H1 (cell line): ENCODE measurements around the gene NUDT2. TPM values are rescaled to one million over a fixed set of nuclear protein-coding genes. Genes with fewer than 3 reads are reported as not detected.

Experiments
- CTCF ChIA-PET: fragments of 300-600 bp; sonication (Branson Sonifier 250); formaldehyde crosslinking; loops from one replicate; lab custom pipeline; 2021; ENCODE audit not compliant: partially characterized antibody; lab: Charles Lee
- POLR2A ChIA-PET: fragments of 300-600 bp; sonication (Branson Sonifier 250); formaldehyde crosslinking; loops from one replicate; lab custom pipeline; 2021; ENCODE audit warnings: inconsistent platforms; ENCODE audit not compliant: partially characterized antibody; lab: Charles Lee
- DNase-seq, 2 experiments: peaks; one replicate each; pipeline versions ENCODE4 v3.0.0 to v3.0.0-alpha.2; 2010 to 2022; ENCODE audit warnings: low spot score in 2 of 2, low read depth in 1 of 2, mixed read lengths in 1 of 2
- FAIRE-seq: peaks from 2 replicates; lab custom pipeline; 2011; peaks lifted over from hg19 to GRCh38; lab: Jason Lieb, UNC
- H2AFZ ChIP-seq: 2 replicates; pipeline ENCODE4 v1.8.1; 2012; ENCODE audit warnings: low read length, inconsistent platforms
- H2AK5ac ChIP-seq: 2 replicates; pipeline ENCODE4 v1.6.1; 2013; ENCODE audit warnings: low read depth, low read length
- H2BK120ac ChIP-seq: replicated peaks from 2 replicates; pipeline ENCODE3; 2013; ENCODE audit warnings: low read depth, low read length, inconsistent platforms
- H2BK12ac ChIP-seq: 2 replicates; pipeline ENCODE4 v1.6.1; 2013; ENCODE audit warnings: low read depth, low read length
- H2BK15ac ChIP-seq: 2 replicates; pipeline ENCODE4 v1.6.1; 2013; ENCODE audit warnings: low read length
- H2BK20ac ChIP-seq: 2 replicates; pipeline ENCODE4 v1.6.1; 2013; ENCODE audit warnings: low read length
- H2BK5ac ChIP-seq: 2 replicates; pipeline ENCODE4 v1.6.1; 2013; ENCODE audit warnings: low read depth, low read length
- H3K14ac ChIP-seq: 2 replicates; pipeline ENCODE4 v1.6.1; 2013; ENCODE audit warnings: inconsistent platforms; ENCODE audit not compliant: insufficient read length
- H3K18ac ChIP-seq: 2 replicates; pipeline ENCODE4 v1.6.1; 2013; ENCODE audit warnings: low read length; ENCODE audit errors: extremely low read depth
- H3K23ac ChIP-seq: 2 replicates; pipeline ENCODE4 v1.6.1; 2013; ENCODE audit warnings: inconsistent platforms; ENCODE audit not compliant: insufficient read length
- H3K23me2 ChIP-seq: 2 replicates; pipeline ENCODE4 v1.6.1; 2013; ENCODE audit warnings: low read depth, low read length
- H3K27ac ChIP-seq: 2 replicates; pipeline ENCODE4 v1.6.1; 2011; ENCODE audit warnings: low read depth, low read length, inconsistent platforms
- H3K27me3 ChIP-seq, 4 experiments: replicated peaks in 1 of 4; 1 replicate in 1 of 4; 2 replicates in 3 of 4; pipeline versions ENCODE4 v1.6.1 to v1.8.1; 2011 to 2013; ENCODE audit warnings: low read length in 3 of 4, mild to moderate bottlenecking in 3 of 4, inconsistent platforms in 2 of 4, mixed read lengths in 2 of 4, moderate library complexity in 1 of 4; ENCODE audit not compliant: control insufficient read depth in 3 of 4, insufficient read depth in 3 of 4; ENCODE audit errors: extremely low read depth in 1 of 4
- H3K36me3 ChIP-seq, 4 experiments: 2 replicates each; pipeline versions ENCODE4 v1.6.1 to v1.8.1; 2011 to 2013; ENCODE audit warnings: mild to moderate bottlenecking in 4 of 4, low read length in 3 of 4, moderate library complexity in 2 of 4, control low read depth in 1 of 4, inconsistent platforms in 1 of 4; ENCODE audit not compliant: insufficient read depth in 4 of 4, control insufficient read depth in 2 of 4
- H3K4ac ChIP-seq: replicated peaks from 2 replicates; pipeline ENCODE3; 2013; ENCODE audit warnings: low read length, low read depth, mixed read lengths, inconsistent platforms; ENCODE audit not compliant: insufficient read length
- H3K4me1 ChIP-seq, 4 experiments: replicated peaks in 1 of 4; 1 replicate in 1 of 4; 2 replicates in 3 of 4; pipeline versions ENCODE4 v1.6.1 to v1.8.1; 2011 to 2013; ENCODE audit warnings: low read length in 3 of 4, inconsistent platforms in 2 of 4, mixed read lengths in 1 of 4; ENCODE audit not compliant: insufficient read depth in 4 of 4, control insufficient read depth in 3 of 4
- H3K4me2 ChIP-seq, 2 experiments: 2 replicates each; pipeline versions ENCODE4 v1.6.1 to v1.8.1; 2011 to 2013; ENCODE audit warnings: low read depth in 2 of 2, low read length in 2 of 2, control low read depth in 1 of 2, inconsistent platforms in 1 of 2, mild to moderate bottlenecking in 1 of 2; ENCODE audit not compliant: insufficient read depth in 1 of 2
- H3K4me3 ChIP-seq, 4 experiments: fragments of 200-600, 300-600 bp in 1 of 4; sonication (generic), shearing (Covaris generic), sonication (Bioruptor Twin) in 1 of 4; 2 replicates each; pipeline versions ENCODE4 v1.5.1 to v1.8.1; 2011 to 2016; ENCODE audit warnings: low read length in 4 of 4, low read depth in 3 of 4, control low read depth in 2 of 4, inconsistent platforms in 2 of 4, mild to moderate bottlenecking in 2 of 4, mixed read lengths in 1 of 4, moderate library complexity in 1 of 4; ENCODE audit not compliant: insufficient read depth in 2 of 4; ENCODE audit errors: extremely low read depth in 1 of 4
- H3K56ac ChIP-seq: replicated peaks from 2 replicates; pipeline ENCODE3; 2013; ENCODE audit warnings: low read depth, mild to moderate bottlenecking, mixed read lengths, low read length, inconsistent platforms; ENCODE audit not compliant: insufficient read length
- H3K79me1 ChIP-seq: 2 replicates; pipeline ENCODE4 v1.6.1; 2013; ENCODE audit warnings: low read depth, low read length, control low read depth
- H3K79me2 ChIP-seq, 2 experiments: 2 replicates each; pipeline versions ENCODE4 v1.6.1 to v1.8.1; 2012 to 2013; ENCODE audit warnings: low read length in 2 of 2, mild to moderate bottlenecking in 2 of 2, inconsistent platforms in 1 of 2; ENCODE audit not compliant: insufficient read depth in 2 of 2, control insufficient read depth in 1 of 2
- H3K9ac ChIP-seq, 4 experiments: replicated peaks in 1 of 4; 1 replicate in 1 of 4; 2 replicates in 3 of 4; pipeline versions ENCODE4 v1.6.1 to v1.8.1; 2011 to 2013; ENCODE audit warnings: low read depth in 3 of 4, low read length in 3 of 4, control low read depth in 2 of 4, mild to moderate bottlenecking in 2 of 4, moderate library complexity in 2 of 4, inconsistent platforms in 1 of 4; ENCODE audit errors: extremely low read depth in 1 of 4
- H3K9me3 ChIP-seq, 2 experiments: 2 replicates each; pipeline versions ENCODE4 v1.6.1 to v1.8.1; 2012 to 2013; ENCODE audit warnings: mild to moderate bottlenecking in 2 of 2, moderate library complexity in 2 of 2, control low read depth in 1 of 2, inconsistent platforms in 1 of 2, low read depth in 1 of 2, low read length in 1 of 2, mixed read lengths in 1 of 2; ENCODE audit not compliant: insufficient read depth in 2 of 2
- H4K20me1 ChIP-seq, 2 experiments: replicated peaks in 1 of 2; 2 replicates each; pipeline versions ENCODE3 to v1.8.1; 2011 to 2013; ENCODE audit warnings: inconsistent platforms in 2 of 2, low read length in 2 of 2, mild to moderate bottlenecking in 1 of 2; ENCODE audit not compliant: insufficient read depth in 2 of 2, control insufficient read depth in 1 of 2
- H4K5ac ChIP-seq: 2 replicates; pipeline ENCODE4 v1.6.1; 2013; ENCODE audit warnings: low read length, low read depth, mixed read lengths, inconsistent platforms; ENCODE audit not compliant: insufficient read length
- H4K8ac ChIP-seq: 2 replicates; pipeline ENCODE4 v1.8.0; 2013; ENCODE audit warnings: mild to moderate bottlenecking, moderate library complexity, low read length, inconsistent platforms; ENCODE audit not compliant: insufficient read depth; ENCODE audit errors: extremely low read depth
- H4K91ac ChIP-seq: replicated peaks from 2 replicates; pipeline ENCODE3; 2013; ENCODE audit warnings: low read length, mixed read lengths, inconsistent platforms; ENCODE audit not compliant: insufficient read length
- CBX5 ChIP-seq: fragments of 300-800, 300-1000 bp; sonication (generic); IDR thresholded peaks from 2 replicates; pipeline ENCODE4 v1.7.1; 2016; ENCODE audit warnings: antibody characterized with exemption, low read length, low read depth
- RAD21 ChIP-seq, 2 experiments: IDR thresholded peaks in 1 of 2; conservative IDR thresholded peaks in 1 of 2; 2 replicates each; pipeline ENCODE4 v1.6.1; 2011; ENCODE audit warnings: low read depth in 2 of 2, low read length in 2 of 2, improper control_type of control experiment in 1 of 2, inconsistent platforms in 1 of 2, mild to moderate bottlenecking in 1 of 2, moderate library complexity in 1 of 2
- SP1 ChIP-seq: IDR thresholded peaks from 2 replicates; pipeline ENCODE4 v1.6.1; 2011; ENCODE audit warnings: low read depth, low read length
- TEAD4 ChIP-seq: IDR thresholded peaks from 2 replicates; pipeline ENCODE4 v1.6.1; 2012; ENCODE audit warnings: low read depth, low read length, inconsistent platforms, mixed read lengths
- WGBS, 2 experiments: shearing (Covaris generic) in 1 of 2; methylation state at CpG; one replicate each; pipeline versions ENCODE4 v1.1.6 to v1.1.7; 2013 to 2015; ENCODE audit warnings: low lambda C conversion rate in 2 of 2, mixed read lengths in 2 of 2, inconsistent platforms in 1 of 2, low coverage in 1 of 2, missing lambda C conversion rate in 1 of 2; ENCODE audit not compliant: insufficient replicate concordance in 2 of 2, insufficient coverage in 1 of 2, insufficient read length in 1 of 2; ENCODE audit errors: extremely low coverage in 1 of 2, missing lambda C conversion rate in 1 of 2; 5-methylcytosine and 5-hydroxymethylcytosine counted together
- polyA plus RNA-seq, 7 experiments: library from polyadenylated mRNA; depleted of rRNA in 3 of 7; stranded (reverse) in 5 of 7; unstranded in 2 of 7; fragments of >200 nt in 5 of 7; fragments of 200-250 nt in 2 of 7; gene quantifications; 1 replicate in 5 of 7; 2 replicates in 1 of 7; 4 replicates in 1 of 7; pipeline versions ENCODE4 v1.2.1 to v1.2.3, GENCODE V29; 2011 to 2013; ENCODE audit warnings: missing spikeins in 2 of 7, mixed read lengths in 2 of 7
- total RNA-seq: library from RNA; stranded (reverse); fragmentation: NEBNext Ultra II Directional; extraction: Animal tissue kit (Norgen Biotek cat#: 25700); gene quantifications from 2 replicates; pipeline ENCODE4 v1.2.1, GENCODE V29; 2021
- TF ChIP-seq, protein P1 (sequence below): IDR thresholded peaks from 2 replicates; pipeline ENCODE4 v1.6.1; 2012; ENCODE audit warnings: inconsistent platforms

NUDT2 gene
- total and polyA plus RNA-seq, 2 of the 8 experiments (the other 6 are each of a cell fraction or from before 2014, with no cell fraction given): 16.7 to 23.7 TPM

DNA sequence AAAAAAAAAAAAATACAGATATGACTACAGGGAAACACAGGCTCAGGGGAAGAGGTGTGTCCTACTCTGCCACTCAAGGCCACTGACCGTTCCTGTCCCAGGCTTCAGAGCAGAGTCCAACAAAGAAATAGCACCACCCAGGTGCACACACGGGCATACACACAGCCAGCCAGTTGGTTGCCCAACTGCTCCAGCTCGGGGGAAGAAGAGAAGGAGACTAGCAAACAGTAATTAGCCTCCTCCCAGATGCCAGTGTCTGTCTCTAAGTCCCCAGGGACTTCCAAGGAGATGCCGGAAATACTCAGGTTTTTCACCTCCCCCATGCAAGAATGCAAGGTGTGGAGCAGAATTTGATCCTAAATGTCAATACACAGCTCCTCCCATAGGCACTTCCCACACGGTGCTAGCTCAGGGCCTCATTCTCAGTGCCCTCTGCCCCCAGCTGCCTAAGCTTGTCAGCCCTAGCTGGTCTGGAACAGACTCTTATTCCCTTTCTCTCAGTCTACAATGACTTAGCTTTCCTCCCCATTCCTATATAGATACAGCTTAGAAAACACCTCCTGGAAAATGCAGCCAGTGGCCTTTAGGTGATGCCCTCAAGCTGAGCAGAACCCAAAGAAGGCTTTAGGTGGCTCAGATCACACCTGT, 45.7 kb downstream of the NUDT2 start:
- H3K18ac ChIP-seq: no peak overlapping the region
- H4K8ac ChIP-seq: no peak overlapping the region
- H2AK5ac ChIP-seq: no peak overlapping the region
- no peak overlapping the region for H3K23ac ChIP-seq
- WGBS, 2 experiments: 64% methylated on average over 5 of the region's 5 CpGs; no CpG with 5 or more reads in 1 of the 2 experiments
- H3K56ac ChIP-seq: no peak overlapping the region
- H3K4me3 ChIP-seq: no peak overlapping the region
- H2AFZ ChIP-seq: no peak overlapping the region
- H3K23me2 ChIP-seq: peaks cover 19% of the 10 kb centered on the region
- no peak overlapping the region for H2BK120ac ChIP-seq
- no peak overlapping the region for H3K27ac ChIP-seq
- no peak overlapping the region for H2BK20ac ChIP-seq
- no peak overlapping the region for H3K9ac ChIP-seq
- ChIA-PET CTCF (interaction anchor here (0.8 to 19.4 kb wide), 8 partner anchors 11 to 345 kb away, joined by 3 to 350 read pairs (median 4); no protein-coding TSS in a partner anchor), POLR2A (interaction anchor here (0.6 to 3.4 kb wide), 2 partner anchors 11 to 1865 kb away, joined by 3 to 18 read pairs; no protein-coding TSS in a partner anchor)
- H3K9me3 ChIP-seq: no peaks in the 10 kb centered on the region; a peak in 1 of 4 replicates
- no peak overlapping the region for H4K91ac ChIP-seq
- peak overlapping the region; percentile 10 to 92; a peak in 3 of 4 replicates for H3K4me2 ChIP-seq
- no peak overlapping the region for H3K4ac ChIP-seq
- no peak overlapping the region for H4K5ac ChIP-seq
- H3K14ac ChIP-seq: no peak overlapping the region
- no peak overlapping the region for H2BK5ac ChIP-seq
- peaks cover 0 to 9% (median 0%) of the 10 kb centered on the region in 4 experiments; a peak in 1 of 8 replicates for H3K36me3 ChIP-seq
- DNase-seq (no peak), FAIRE-seq (peak; percentile 81)
- H2BK12ac ChIP-seq: no peak overlapping the region; the same call in 1 of the 2 replicates
- H3K4me1 ChIP-seq: peaks cover 3 to 6% (median 4%) of the 10 kb centered on the region in 4 experiments
- peaks cover 0 to 4% of the 10 kb centered on the region in 2 experiments for H4K20me1 ChIP-seq
- no peaks in the 10 kb centered on the region; the same call in 1 of the 2 replicates for H3K79me1 ChIP-seq
- TF ChIP-seq, protein P1, sequence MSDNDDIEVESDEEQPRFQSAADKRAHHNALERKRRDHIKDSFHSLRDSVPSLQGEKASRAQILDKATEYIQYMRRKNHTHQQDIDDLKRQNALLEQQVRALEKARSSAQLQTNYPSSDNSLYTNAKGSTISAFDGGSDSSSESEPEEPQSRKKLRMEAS: no peak
- TF ChIP-seq CBX5 (no peak), RAD21 (IDR thresholded peaks at IDR 0.05 in 1 of 2, conservative IDR thresholded peaks at IDR 0.05 in 1 of 2; ENCODE audit: low read depth in 2 of 2, low read length in 2 of 2) (peak in 1 of 2 experiments; percentile 5; a peak in 1 of 4 replicates), TEAD4 (peak; percentile 43; the same call in 1 of the 2 replicates), SP1 (peak; percentile 43; the same call in 1 of the 2 replicates)
- no peaks in the 10 kb centered on the region for H3K79me2 ChIP-seq
- H2BK15ac ChIP-seq: no peak overlapping the region
- peaks cover 0 to 10% (median 7%) of the 10 kb centered on the region in 4 experiments; a peak in 5 of 7 replicates for H3K27me3 ChIP-seq
